ENCODE results near the gene TLR2.

Gene TLR2

GRCh38 chr4:153679486-153679885 is 4.6 kb upstream of the TLR2 start:
- Histone ChIP-seq H3K4me2 (ENCODE audit: insufficient read depth, low read length) (no peak overlapping the region), H2AFZ (ENCODE audit: low read depth, low read length) (no peak overlapping the region)
- ATAC-seq (ENCODE audit: insufficient read depth, low read depth), result no peak

GRCh38 chr4:153683763-153684181 is 308 bp upstream of the TLR2 start:
- Histone ChIP-seq H3K4me2 (ENCODE audit: insufficient read depth, low read length) (no peak overlapping the region), H2AFZ (ENCODE audit: low read depth, low read length) (no peak overlapping the region), H3K9me3 (ENCODE audit: insufficient read depth, low read length, severe bottlenecking) (peaks cover 12% of the 10 kb centered on the region), H3K27me3 (ENCODE audit: insufficient read depth, low read length, poor library complexity) (no peaks in the 10 kb centered on the region), H3K4me1 (ENCODE audit: insufficient read depth, low read length) (no peaks in the 10 kb centered on the region), H4K20me1 (ENCODE audit: insufficient read depth, low read length) (no peaks in the 10 kb centered on the region), H3K27ac (ENCODE audit: low read length) (no peak overlapping the region), H3K4me3 (ENCODE audit: low read depth in 1 of 2, low read length in 2 of 2) (no peak overlapping the region), H3K36me3 (ENCODE audit: insufficient read depth, low read length) (no peaks in the 10 kb centered on the region), H3K79me2 (ENCODE audit: insufficient read depth, low read length) (no peaks in the 10 kb centered on the region), H3K9ac (ENCODE audit: low read depth, low read length) (no peak overlapping the region)
- TF ChIP-seq CTCF (IDR thresholded peaks at IDR 0.05; ENCODE audit: borderline replicate concordance, extremely low read depth, low read length, poor library complexity, severe bottlenecking) (no peak), EZH2 (IDR thresholded peaks at IDR 0.05; ENCODE audit: borderline replicate concordance, low read depth, low read length, severe bottlenecking) (no peak)
- DNase-seq, result no peak
- ATAC-seq (ENCODE audit: insufficient read depth, low read depth), result no peak

More at GRCh38 chr4:153679486-153679885, 4.6 kb upstream of the TLR2 start:
- DNase-seq, result no peak
- Histone ChIP-seq H3K4me3 (ENCODE audit: low read depth in 1 of 2, low read length in 2 of 2) (no peak overlapping the region), H3K9me3 (ENCODE audit: insufficient read depth, low read length, severe bottlenecking) (peaks cover 5% of the 10 kb centered on the region), H3K9ac (ENCODE audit: low read depth, low read length) (no peak overlapping the region), H3K79me2 (ENCODE audit: insufficient read depth, low read length) (no peaks in the 10 kb centered on the region), H4K20me1 (ENCODE audit: insufficient read depth, low read length) (no peaks in the 10 kb centered on the region), H3K27me3 (ENCODE audit: insufficient read depth, low read length, poor library complexity) (no peaks in the 10 kb centered on the region), H3K27ac (ENCODE audit: low read length) (no peak overlapping the region), H3K36me3 (ENCODE audit: insufficient read depth, low read length) (no peaks in the 10 kb centered on the region), H3K4me1 (ENCODE audit: insufficient read depth, low read length) (no peaks in the 10 kb centered on the region)
- no peak for TF ChIP-seq EZH2 (IDR thresholded peaks at IDR 0.05; ENCODE audit: borderline replicate concordance, low read depth, low read length, severe bottlenecking)
- peak; percentile 14 for TF ChIP-seq CTCF (IDR thresholded peaks at IDR 0.05; ENCODE audit: borderline replicate concordance, extremely low read depth, low read length, poor library complexity, severe bottlenecking)

- Histone ChIP-seq H2AFZ (ENCODE audit: low read depth, low read length) (no peak overlapping the region), H3K9ac (ENCODE audit: low read depth, low read length) (no peak overlapping the region), H3K9me3 (ENCODE audit: insufficient read depth, low read length, severe bottlenecking) (peaks cover 14% of the 10 kb centered on the region), H3K79me2 (ENCODE audit: insufficient read depth, low read length) (no peaks in the 10 kb centered on the region), H4K20me1 (ENCODE audit: insufficient read depth, low read length) (no peaks in the 10 kb centered on the region), H3K4me3 (ENCODE audit: low read depth in 1 of 2, low read length in 2 of 2) (no peak overlapping the region), H3K27ac (ENCODE audit: low read length) (no peak overlapping the region), H3K4me1 (ENCODE audit: insufficient read depth, low read length) (no peaks in the 10 kb centered on the region), H3K36me3 (ENCODE audit: insufficient read depth, low read length) (no peaks in the 10 kb centered on the region), H3K4me2 (ENCODE audit: insufficient read depth, low read length) (no peak overlapping the region), H3K27me3 (ENCODE audit: insufficient read depth, low read length, poor library complexity) (no peaks in the 10 kb centered on the region)
- TF ChIP-seq CTCF (IDR thresholded peaks at IDR 0.05; ENCODE audit: borderline replicate concordance, extremely low read depth, low read length, poor library complexity, severe bottlenecking) (no peak), EZH2 (IDR thresholded peaks at IDR 0.05; ENCODE audit: borderline replicate concordance, low read depth, low read length, severe bottlenecking) (no peak)
- ATAC-seq (ENCODE audit: insufficient read depth, low read depth), result no peak
- no peak for DNase-seq
Measured at GRCh38 chr4:153684971-153685371, 891 bp downstream of the TLR2 start.

- Histone ChIP-seq H3K36me3 (ENCODE audit: insufficient read depth, low read length) (no peaks in the 10 kb centered on the region), H3K9ac (ENCODE audit: low read depth, low read length) (no peak overlapping the region), H3K79me2 (ENCODE audit: insufficient read depth, low read length) (no peaks in the 10 kb centered on the region), H3K27ac (ENCODE audit: low read length) (no peak overlapping the region), H3K9me3 (ENCODE audit: insufficient read depth, low read length, severe bottlenecking) (no peaks in the 10 kb centered on the region), H3K4me1 (ENCODE audit: insufficient read depth, low read length) (no peaks in the 10 kb centered on the region), H3K4me2 (ENCODE audit: insufficient read depth, low read length) (no peak overlapping the region), H3K27me3 (ENCODE audit: insufficient read depth, low read length, poor library complexity) (no peaks in the 10 kb centered on the region), H3K4me3 (ENCODE audit: low read depth in 1 of 2, low read length in 2 of 2) (no peak overlapping the region), H4K20me1 (ENCODE audit: insufficient read depth, low read length) (no peaks in the 10 kb centered on the region), H2AFZ (ENCODE audit: low read depth, low read length) (no peak overlapping the region)
- DNase-seq, result no peak
- TF ChIP-seq CTCF (IDR thresholded peaks at IDR 0.05; ENCODE audit: borderline replicate concordance, extremely low read depth, low read length, poor library complexity, severe bottlenecking) (no peak), EZH2 (IDR thresholded peaks at IDR 0.05; ENCODE audit: borderline replicate concordance, low read depth, low read length, severe bottlenecking) (no peak)
- ATAC-seq (ENCODE audit: insufficient read depth, low read depth), result no peak
Measured at GRCh38 chr4:153704522-153704921, 20.4 kb downstream of the TLR2 start.
